H1 (cell line): ENCODE data around the gene PABPN1.

Experiments
- BACH1 ChIP-seq: IDR thresholded peaks from 2 replicates; pipeline ENCODE4 v1.6.1; 2012; ENCODE audit warnings: low read length, improper control_type of control experiment
- CEBPB ChIP-seq: IDR thresholded peaks from 2 replicates; pipeline ENCODE4 v1.6.1; 2012; ENCODE audit warnings: low read depth, low read length
- EGR1 ChIP-seq: IDR thresholded peaks from 2 replicates; pipeline ENCODE4 v1.6.1; 2011; ENCODE audit warnings: low read depth, low read length, borderline replicate concordance
- EP300 ChIP-seq, 2 experiments: IDR thresholded peaks; 1 replicate in 1 of 2; 2 replicates in 1 of 2; pipeline ENCODE4 v1.6.1; 2011 to 2012; ENCODE audit warnings: low read depth in 2 of 2, low read length in 2 of 2, mild to moderate bottlenecking in 2 of 2, borderline replicate concordance in 1 of 2, inconsistent platforms in 1 of 2, moderate library complexity in 1 of 2
- GABPA ChIP-seq: IDR thresholded peaks from 2 replicates; pipeline ENCODE4 v1.6.1; 2011; ENCODE audit warnings: mild to moderate bottlenecking, low read length, moderate library complexity, borderline replicate concordance; ENCODE audit not compliant: insufficient read depth
- MAX ChIP-seq: IDR thresholded peaks from 2 replicates; pipeline ENCODE4 v1.6.1; 2012; ENCODE audit warnings: inconsistent platforms
- NANOG ChIP-seq: IDR thresholded peaks from 2 replicates; pipeline ENCODE4 v1.6.1; 2011; ENCODE audit warnings: low read length, low read depth, mild to moderate bottlenecking, inconsistent platforms; ENCODE audit not compliant: insufficient read depth, poor library complexity, severe bottlenecking
- POLR2A ChIP-seq, 2 experiments: IDR thresholded peaks; 1 replicate in 1 of 2; 2 replicates in 1 of 2; pipeline ENCODE4 v1.6.1; 2011; ENCODE audit warnings: low read depth in 2 of 2, low read length in 2 of 2, mild to moderate bottlenecking in 2 of 2; ENCODE audit errors: control extremely low read depth in 1 of 2
- RAD21 ChIP-seq, 2 experiments: IDR thresholded peaks in 1 of 2; conservative IDR thresholded peaks in 1 of 2; 2 replicates each; pipeline ENCODE4 v1.6.1; 2011; ENCODE audit warnings: low read depth in 2 of 2, low read length in 2 of 2, improper control_type of control experiment in 1 of 2, inconsistent platforms in 1 of 2, mild to moderate bottlenecking in 1 of 2, moderate library complexity in 1 of 2
- TF ChIP-seq, protein P1 (sequence below), 3 experiments: IDR thresholded peaks; 1 replicate in 2 of 3; 2 replicates in 1 of 3; pipeline versions ENCODE4 v1.5.1 to v1.6.1; 2011; ENCODE audit warnings: low read length in 3 of 3, mild to moderate bottlenecking in 3 of 3, inconsistent platforms in 2 of 3, low read depth in 1 of 3, moderate library complexity in 1 of 3; ENCODE audit not compliant: insufficient read depth in 1 of 3; ENCODE audit errors: control extremely low read depth in 1 of 3

DNA sequence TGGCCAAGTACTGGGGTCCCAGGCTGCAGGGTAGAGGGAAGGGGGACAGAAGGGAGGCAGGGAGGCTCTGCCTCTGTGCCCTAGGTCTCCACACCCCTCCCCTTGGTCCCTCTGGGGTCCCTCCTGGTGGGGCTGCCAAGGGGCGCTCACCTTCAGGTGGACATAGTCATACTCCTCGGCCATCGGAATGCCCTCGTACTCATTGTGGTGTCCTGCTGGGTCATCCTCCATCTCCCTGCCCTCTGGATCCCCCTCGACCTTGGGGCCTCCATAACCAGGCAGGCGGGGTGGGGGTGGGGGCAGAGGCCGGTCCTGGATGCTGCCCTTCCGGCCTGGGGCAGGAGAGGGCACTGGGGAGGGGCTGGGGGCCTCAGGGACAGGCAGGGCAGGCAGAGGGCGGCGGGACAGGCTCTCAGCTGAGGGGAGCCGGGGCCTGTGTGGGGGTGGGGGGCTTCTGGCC, 37.9 kb downstream of the PABPN1 start:
- TF ChIP-seq BACH1 (no peak), EGR1 (no peak), CEBPB (no peak), POLR2A (IDR thresholded peaks at IDR 0.05; ENCODE audit: control extremely low read depth in 1 of 2, low read depth in 2 of 2, low read length in 2 of 2) (no peak), MAX (no peak), NANOG (no peak), RAD21 (IDR thresholded peaks at IDR 0.05 in 1 of 2, conservative IDR thresholded peaks at IDR 0.05 in 1 of 2; ENCODE audit: low read depth in 2 of 2, low read length in 2 of 2) (no peak), GABPA (no peak), EP300 (IDR thresholded peaks at IDR 0.05; ENCODE audit: borderline replicate concordance in 1 of 2, low read depth in 2 of 2, low read length in 2 of 2) (no peak)
- TF ChIP-seq, protein P1, sequence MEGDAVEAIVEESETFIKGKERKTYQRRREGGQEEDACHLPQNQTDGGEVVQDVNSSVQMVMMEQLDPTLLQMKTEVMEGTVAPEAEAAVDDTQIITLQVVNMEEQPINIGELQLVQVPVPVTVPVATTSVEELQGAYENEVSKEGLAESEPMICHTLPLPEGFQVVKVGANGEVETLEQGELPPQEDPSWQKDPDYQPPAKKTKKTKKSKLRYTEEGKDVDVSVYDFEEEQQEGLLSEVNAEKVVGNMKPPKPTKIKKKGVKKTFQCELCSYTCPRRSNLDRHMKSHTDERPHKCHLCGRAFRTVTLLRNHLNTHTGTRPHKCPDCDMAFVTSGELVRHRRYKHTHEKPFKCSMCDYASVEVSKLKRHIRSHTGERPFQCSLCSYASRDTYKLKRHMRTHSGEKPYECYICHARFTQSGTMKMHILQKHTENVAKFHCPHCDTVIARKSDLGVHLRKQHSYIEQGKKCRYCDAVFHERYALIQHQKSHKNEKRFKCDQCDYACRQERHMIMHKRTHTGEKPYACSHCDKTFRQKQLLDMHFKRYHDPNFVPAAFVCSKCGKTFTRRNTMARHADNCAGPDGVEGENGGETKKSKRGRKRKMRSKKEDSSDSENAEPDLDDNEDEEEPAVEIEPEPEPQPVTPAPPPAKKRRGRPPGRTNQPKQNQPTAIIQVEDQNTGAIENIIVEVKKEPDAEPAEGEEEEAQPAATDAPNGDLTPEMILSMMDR (IDR thresholded peaks at IDR 0.05; ENCODE audit: control extremely low read depth in 1 of 3, insufficient read depth in 1 of 3, low read depth in 1 of 3, low read length in 3 of 3), result no peak
